Fibroblast of skin of back (primary cell): ENCODE data around the gene CEP68. TPM values are rescaled to one million over a fixed set of nuclear protein-coding genes. Genes with fewer than 3 reads are reported as not detected.
"Not testable (repeated sequence)": the region's sequence is repeated elsewhere in the genome, so short reads cannot be mapped to it uniquely, and the experiment has no call there.

Experiments used
- DNase-seq: peaks from one replicate; pipeline ENCODE4 v3.0.0-alpha.2; 2013
- polyA plus RNA-seq, 2 experiments: library from polyadenylated mRNA; unstranded; fragments of 120-200 nt; gene quantifications; one replicate each; pipeline ENCODE4 v1.2.1, GENCODE V29; 2013; ENCODE audit not compliant: insufficient read length in 2 of 2

The CEP68 gene, protein sequence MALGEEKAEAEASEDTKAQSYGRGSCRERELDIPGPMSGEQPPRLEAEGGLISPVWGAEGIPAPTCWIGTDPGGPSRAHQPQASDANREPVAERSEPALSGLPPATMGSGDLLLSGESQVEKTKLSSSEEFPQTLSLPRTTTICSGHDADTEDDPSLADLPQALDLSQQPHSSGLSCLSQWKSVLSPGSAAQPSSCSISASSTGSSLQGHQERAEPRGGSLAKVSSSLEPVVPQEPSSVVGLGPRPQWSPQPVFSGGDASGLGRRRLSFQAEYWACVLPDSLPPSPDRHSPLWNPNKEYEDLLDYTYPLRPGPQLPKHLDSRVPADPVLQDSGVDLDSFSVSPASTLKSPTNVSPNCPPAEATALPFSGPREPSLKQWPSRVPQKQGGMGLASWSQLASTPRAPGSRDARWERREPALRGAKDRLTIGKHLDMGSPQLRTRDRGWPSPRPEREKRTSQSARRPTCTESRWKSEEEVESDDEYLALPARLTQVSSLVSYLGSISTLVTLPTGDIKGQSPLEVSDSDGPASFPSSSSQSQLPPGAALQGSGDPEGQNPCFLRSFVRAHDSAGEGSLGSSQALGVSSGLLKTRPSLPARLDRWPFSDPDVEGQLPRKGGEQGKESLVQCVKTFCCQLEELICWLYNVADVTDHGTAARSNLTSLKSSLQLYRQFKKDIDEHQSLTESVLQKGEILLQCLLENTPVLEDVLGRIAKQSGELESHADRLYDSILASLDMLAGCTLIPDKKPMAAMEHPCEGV
- polyA plus RNA-seq (2013, experiment 1 of 2; ENCODE audit: insufficient read length) = 9.7 TPM
- 7.5 TPM for polyA plus RNA-seq (2013, experiment 2 of 2; ENCODE audit: insufficient read length)

DNA sequence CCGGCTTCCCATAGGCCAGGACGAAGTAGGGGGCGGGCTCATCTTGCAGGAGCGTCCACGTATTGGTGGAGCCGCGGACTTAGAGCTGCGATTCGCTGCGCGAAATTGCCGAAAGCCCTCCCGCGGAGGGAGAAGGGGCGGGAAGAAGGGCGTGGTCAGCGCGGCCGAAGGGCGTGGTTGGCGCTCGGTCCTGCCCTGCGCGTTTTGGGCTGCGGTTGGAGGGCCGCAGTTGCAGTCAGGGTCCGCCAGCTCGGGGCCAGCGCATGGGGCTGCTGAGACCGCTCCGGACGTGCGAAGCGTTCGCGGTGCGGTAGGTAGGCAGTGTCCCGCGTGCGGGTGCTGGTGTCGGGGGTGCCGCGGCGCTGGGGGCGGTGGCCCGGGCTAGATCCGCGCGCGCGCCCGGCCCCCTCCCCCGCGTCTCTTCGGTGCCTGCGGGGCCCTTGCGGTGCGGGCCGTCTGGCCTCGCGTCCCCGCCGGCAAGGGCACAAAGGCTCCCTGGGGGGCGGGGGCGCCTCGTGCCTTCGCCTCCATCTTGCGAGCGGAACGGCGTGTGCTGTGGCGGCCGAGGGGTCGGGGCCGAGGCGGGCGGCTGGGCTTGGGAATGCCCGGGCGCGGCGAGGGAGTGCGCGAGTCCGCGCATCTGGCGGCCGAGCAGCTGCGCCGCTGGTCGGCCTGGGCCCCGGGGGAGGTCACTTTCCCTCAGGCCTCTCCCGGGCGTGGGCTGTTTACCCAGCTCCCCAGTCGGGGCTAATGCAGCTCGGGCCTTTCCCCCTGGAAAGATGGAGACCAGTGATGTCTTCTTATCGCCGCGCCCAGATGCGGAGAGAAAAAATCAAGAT, at the start of gene CEP68:
Gene CEP68, plus strand, starts transcription at position 202 of the 839 bp plus-strand sequence. CDS start 13,029 bp downstream, outside the sequence.
- DNase-seq = peak; percentile 96

DNA sequence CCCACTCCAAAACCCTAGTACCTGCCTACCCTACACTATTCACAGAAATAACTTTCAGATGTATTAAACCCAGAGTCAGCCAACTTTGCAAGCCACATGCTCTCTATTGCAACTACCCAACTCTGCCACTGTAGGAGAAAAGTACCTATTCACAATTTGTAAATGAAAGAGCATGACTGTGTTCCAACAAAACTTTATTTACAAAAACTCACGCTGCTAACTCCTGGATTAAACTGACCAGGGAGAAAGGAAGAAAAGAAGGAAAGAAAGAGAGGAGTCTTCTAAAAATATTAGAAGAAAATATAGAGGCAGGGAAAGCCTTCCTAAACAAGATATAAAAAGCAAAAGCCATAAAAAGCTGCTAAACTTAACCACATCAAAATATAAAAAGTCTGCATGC, 42.4 kb upstream of the CEP68 start:
- no peak for DNase-seq

DNA sequence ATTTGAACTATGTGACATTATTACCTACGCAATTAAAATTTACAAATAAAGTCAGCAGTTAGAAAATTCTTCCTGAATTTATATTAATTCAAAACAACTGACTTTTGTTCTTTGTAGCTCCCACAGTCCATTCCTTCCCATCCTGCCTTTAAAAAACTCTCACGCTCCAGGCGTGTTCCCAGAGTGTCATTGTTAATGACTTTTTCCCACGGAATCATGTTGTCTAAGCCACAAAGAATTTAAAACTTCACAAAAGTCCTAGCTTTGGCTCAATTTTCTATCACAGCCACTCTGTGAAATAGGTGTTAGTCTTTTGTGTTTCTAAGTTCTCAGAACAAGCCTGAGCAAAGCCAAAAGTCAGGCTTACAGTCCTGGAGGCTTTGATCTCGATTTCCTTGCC, 40.5 kb upstream of the CEP68 start:
- peak; percentile 82 for DNase-seq

DNA sequence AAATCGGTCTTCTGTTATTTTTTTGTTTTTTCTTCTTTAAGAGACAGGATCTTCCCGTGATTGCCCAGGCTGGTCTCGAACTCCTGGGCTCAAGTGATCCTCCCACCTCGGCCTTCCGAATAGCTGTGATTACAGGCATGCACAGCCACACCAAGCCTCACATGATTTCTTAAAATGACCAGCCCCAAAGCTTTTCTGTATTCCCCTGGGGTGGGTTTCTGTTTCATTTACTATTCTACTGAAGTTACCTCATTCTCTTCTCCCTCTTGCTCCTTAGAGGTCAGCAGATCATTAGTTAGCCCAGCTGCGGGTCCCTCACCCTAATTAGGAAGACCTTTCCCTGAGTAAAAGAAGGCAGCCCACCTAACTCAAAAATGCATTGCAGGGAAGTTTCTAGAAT, 39.4 kb upstream of the CEP68 start:
- no peak for DNase-seq

DNA sequence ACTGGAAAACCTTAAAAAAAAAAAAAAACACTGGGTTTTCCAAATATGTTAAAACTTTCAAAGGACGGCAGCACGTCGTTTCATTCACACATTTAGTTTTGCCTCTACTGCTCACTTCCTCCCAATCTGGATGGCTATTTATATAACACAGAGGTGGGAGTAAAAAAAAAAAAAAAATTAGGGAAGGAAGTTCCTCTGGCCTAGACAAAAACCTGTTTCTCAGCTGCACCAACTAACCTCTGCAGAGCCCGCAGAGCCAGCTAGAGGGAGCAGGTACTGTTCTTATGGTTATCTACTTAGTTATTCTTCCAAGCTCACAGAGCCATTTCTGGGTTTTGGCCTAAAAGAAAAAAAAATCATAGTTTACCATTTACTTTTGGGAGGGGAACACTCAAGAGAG, 38.9 kb upstream of the CEP68 start:
- DNase-seq = no peak

DNA sequence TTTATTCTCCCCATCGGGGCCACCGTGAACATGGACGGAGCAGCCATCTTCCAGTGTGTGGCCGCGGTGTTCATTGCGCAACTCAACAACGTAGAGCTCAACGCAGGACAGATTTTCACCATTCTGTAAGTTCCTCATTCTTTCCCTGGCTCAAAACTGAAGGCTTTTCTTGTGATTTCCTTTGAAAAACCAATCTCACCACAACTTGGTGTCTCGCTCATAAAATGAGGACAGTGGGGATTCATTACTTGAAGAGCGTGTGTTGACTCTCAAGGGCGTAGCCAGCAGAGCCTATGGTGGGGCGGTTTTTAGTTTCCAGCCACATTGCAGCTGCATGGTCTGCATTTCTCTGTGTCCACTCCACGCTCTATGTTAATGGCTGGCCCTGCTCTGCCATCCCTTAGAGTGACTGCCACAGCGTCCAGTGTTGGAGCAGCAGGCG, 38.1 kb upstream of the CEP68 start:
- DNase-seq = no peak

DNA sequence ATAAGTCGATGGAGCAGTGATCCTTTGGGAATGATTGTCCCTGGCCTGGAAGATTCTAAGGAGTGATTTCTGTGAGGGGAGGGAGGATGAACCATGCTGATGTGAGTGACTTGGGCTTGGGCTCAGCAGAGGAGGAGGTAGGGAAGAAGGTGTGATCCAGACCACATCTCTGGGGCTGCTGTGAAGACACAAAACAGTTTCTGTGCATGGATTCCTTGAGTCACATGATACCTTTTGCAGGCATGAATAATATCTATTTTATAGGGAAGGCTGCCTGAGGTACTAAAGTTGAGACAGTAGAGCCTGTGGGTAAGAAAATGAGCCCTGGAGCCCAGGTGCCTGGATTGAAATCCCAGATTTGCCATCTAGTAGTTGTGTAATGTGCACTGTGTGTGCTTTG, 37.2 kb upstream of the CEP68 start:
- DNase-seq = no peak

DNA sequence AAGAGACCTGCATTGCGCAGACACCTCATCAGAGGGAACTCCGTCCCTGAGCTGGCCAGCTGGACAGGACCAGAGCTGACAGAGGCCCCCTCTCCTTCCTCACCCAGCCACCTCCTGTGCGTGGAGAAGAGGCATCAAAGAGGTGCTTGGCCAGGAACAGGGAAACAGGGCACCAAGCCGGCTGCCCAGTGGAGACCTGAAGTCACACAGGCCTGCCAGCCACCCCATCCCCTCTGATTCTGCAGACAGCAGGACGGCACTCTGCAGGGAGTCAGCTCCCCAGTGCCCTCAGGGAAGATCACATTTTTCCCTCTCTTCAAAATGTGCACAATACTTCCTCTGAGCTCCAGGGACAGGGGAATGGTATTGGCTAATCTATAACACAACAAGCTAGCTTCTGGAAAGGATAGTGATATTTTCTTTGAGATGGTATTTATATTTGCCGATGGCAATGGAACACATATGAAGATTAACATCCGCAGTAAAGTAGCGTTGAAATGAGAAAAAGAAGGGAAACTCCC, 36.5 kb upstream of the CEP68 start:
- DNase-seq = no peak

DNA sequence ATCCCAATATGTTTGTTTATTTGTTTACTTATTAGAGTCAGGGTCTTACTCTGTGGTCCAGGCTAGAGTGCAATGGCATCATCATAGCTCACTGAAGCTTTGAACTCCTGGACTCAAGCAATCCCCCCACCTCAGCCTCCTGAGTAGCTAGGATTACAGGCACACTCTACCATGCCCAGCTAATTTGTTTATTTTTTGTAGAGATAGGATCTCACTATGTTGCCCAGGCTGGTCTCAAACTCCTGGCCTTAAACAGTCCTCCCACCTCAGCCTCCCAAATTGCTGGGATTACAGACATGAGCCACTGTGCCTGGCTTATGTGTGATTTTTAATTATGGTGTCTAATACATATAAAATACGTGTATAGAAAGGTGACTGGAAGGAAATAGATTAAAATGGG, 36.0 kb upstream of the CEP68 start:
- DNase-seq = not testable (repeated sequence)

DNA sequence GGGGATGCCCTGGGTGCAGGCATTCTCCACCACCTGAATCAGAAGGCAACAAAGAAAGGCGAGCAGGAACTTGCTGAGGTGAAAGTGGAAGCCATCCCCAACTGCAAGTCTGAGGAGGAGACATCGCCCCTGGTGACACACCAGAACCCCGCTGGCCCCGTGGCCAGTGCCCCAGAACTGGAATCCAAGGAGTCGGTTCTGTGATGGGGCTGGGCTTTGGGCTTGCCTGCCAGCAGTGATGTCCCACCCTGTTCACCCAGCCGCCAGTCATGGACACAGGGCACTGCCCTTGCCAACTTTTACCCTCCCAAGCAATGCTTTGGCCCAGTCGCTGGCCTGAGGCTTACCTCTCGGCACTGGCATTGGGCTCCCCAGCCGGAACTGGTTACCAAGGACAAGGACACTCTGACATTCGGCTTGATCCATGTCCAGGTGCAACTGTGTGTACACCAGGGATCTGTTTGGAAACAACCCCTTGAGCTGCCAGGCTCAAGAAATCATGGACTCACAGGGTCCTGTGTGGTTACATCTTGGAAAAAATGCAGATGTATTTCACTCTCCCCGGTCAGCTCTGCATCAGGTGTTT, 35.2 kb upstream of the CEP68 start:
- no peak for DNase-seq

DNA sequence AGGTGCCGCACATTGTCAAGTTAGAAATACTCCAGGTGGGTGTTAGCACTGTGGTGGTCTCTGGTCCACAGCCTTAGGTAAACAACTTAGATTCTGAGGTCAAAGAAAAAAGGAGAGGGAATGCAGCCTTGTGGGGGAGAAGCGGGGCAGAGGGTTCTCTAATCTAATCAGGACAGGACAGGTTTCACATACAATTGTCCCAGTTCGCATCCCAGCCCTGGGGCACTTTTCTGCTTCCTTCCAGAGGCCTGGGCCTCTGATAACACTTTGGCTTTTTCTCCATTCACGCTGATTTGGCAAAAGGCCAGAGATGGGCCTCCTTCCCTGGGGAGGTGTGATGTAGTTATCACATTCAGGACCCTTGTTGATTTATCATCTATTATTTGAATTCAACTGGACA, 34.5 kb upstream of the CEP68 start:
- no peak for DNase-seq

DNA sequence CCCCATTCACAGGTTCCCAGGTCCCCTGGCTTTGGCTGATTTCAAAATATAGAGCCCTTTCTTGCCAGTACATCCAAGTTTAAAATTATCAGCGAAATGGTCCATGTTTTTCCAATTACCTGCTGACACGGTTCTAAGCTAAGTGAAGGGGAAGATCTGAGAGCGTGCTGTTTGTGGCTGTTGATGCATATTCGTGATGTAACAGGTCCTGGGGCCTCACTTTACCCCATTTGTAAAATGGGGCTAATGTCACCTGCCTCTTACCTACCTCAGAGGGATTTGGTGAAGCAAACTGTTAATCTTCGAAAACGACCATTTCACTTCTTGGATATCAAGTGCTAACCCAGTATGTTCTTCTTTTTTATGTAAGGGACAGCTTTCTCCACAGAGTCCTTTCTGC, 34.0 kb upstream of the CEP68 start:
- DNase-seq = no peak

DNA sequence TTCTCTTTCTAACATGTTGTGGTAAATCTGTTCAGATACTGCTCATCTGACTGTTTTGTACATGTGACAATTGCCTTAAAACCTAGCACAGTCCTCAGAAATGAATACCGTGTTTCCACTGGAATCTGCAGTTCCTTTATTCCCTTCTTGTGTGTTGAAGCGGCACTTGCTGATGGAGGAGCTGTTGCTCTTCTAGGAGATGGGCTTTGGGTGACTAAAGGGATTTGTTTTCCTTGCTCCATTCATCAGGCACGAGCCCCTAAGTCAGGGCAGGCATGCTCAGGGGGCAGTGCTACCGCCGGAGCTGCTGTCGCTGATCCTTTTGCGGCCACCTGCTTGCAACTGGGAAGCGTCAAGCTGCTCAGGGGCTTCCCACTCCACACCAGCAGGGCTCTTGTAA, 32.5 kb upstream of the CEP68 start:
- DNase-seq = peak; percentile 22

DNA sequence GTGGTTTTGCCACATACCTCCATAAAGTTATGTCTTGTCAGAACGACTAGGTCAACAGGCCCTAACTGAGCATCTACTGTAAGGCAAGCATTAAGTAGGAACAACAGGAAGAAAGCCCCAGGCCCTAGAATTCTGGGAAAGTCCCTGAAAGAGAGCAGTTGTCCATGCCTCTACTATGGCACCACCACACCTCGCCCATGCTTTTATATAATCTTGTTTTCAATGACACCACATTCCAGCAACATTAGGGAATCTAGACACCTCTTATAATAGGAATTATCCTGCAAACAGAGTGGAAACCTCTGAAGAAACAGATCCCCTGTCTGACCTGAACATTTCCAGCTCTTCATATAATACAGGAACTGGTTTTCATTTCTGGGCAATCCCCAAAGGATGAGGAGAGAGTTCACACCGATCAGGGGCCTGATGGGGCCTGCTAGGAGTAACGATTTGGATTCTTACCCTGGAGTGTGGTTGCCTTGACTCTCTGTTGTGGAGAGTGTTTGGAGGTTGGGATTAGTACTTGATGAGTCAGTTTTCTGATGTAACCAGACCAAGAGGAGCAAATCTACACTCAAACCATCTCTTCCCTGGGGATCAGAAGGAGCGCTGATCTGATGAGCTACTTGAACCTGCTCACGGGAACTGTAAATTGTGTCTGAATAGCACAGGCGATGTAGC, 31.9 kb upstream of the CEP68 start:
- peak; percentile 98 for DNase-seq

DNA sequence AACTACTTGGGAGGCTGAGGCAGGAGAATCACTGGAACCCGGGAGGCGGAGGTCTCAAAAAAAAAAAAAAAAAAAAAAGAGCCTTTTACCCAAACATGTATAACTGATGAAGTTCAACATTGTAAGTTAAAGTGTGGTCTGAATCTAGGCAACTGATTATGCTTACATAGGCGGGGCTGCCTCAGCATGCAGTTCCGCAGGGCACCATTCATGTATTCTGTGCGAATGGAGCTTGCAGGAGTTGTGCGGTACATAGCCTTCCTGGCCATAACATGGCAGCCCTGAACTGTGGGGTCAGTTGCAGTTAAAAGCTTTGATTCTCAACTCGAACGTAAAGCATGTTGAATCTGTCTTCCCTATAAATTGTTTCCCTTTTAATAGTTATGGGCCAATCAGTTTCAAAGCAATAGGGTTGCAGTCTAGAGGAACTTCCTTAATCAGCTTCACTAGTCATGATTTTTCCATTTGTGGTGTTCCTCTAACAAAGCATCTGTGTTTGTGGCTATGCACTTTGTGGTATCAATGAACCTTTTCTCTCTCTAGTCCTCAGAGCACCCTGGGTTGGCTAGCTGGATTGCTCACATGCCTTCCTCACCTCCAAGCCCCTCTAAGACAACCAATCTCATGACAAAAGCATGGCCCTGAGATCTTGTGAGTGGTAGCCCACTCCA, 30.6 kb upstream of the CEP68 start:
- DNase-seq = no peak

DNA sequence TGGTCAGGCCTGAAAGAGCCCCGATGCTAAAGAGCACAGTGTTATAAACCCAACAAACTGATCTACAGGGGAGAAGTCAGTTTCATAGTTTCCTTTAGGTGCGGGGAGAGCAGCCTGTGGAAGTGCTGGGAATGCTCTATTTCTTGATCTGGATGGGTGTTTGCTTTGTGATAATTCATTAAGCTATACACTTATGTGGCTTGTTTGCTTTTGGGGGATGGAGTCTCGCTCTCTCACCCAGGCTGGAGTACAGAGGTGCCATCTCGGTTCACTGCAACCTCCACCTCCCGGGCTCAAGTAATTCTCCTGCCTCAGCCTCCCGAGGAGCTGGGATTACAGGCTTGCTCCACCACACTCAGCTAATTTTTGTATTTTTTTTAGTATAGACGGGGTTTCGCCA, 30.1 kb upstream of the CEP68 start:
- DNase-seq = no peak

DNA sequence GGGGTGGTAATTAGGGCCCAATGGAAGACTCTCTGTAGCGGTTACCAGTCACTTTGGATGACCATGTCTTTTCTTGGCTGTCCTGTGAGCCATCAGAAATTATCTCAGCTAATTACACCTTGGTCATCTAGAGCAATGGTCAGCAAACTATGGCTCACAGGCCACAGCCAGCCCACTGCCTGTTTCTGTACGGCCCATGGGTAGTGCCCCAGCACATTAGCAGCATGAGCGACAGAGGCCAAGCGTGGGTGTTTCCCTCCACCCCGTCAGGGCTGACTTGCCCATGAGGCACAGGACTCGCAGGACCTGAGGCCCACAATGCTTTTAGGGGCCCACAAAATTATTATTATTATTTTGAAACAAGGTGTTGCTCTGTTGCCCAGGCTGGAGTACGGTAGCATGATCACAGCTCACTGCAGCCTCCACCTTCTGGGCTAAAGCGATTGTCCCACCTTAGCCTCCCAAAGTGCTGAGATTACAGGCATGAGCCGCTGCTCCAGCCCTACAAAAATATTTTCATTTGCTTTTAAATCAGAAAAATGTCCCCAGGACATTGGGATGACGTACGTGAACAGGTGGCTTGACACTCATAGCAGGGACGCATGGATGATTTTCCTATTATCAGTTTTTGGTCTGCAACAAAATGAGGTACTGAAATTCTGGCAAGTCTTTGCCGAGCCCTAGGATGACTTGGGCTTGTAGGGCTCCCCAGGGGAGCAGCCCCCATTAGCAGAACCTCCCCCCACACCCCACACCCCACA, 29.3 kb upstream of the CEP68 start:
- no peak for DNase-seq

DNA sequence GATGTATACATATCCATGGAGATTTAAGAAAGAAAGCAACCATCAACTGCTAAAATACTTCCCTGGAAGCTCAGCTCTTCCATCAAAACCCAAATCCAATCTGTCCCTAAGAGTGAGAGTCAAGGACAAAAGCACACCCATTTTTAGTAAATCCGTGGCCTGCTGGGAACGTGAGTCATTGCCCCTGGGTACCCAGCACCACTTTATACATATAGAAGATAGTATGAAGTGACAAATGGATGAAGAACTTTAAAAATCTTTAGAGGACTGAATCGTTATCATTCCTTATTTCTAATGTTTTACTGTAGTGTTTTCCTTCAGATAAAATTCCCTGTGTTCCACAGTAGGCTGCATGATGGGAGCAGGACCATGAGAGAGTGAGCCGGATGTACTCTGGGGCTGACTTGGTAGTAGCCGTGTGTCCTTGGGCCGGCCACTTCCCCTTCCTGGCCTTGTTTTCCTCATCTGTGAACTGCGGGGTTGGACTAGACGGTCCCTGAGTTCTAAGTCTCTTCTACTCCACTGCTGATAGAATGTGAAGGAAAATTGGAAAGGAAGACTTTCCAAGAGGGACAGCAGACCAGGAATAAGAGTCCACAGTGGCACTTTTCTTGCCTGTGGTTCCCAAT, 28.5 kb upstream of the CEP68 start:
- DNase-seq = peak; percentile 92

DNA sequence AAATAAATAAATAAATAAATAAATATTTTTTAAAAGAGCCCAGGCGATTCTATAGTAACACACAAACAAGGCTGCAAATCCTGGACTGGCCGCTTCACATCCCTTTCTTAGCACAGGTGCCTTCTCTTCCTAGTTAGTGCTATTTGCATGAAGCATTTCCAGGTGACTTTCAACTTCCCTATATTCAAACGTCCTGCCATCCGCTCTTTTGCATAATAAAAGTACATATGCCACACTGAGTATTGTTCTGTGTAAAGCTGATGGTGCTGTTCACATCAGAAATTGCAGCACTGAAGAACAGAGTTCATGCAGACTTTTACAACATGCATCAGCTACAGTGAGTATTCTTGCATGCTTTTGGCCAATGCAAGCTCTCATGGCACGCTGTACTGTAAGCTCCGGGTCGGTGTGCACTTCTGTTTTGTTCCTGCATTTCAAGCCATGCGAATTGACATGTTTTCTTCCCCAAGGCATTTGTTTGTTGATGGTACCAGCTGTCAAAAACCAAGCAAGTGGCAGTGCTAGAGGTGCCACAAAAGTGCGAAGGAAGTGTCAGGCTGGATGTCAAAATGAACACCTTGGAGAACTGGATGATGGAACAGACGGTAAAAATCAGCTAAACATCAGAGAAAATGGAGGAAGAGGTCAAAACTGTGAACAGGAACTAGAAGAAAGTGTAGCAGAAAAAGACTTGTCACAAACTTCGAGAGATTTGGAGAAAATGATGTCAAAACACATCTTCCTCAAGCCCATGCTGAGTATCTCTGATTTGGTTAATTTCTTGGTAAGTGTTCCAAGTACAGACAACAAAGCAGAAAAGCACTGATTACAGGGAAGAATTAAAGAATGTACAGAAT, 25.5 kb upstream of the CEP68 start:
- DNase-seq = no peak
